COLO668 (cell line): ENCODE data around the gene CTNNA2.

Experiments used
- DNase-seq: peaks from one replicate; lab custom pipeline; 2025; ENCODE audit not compliant: unreplicated experiment; lab: John Stamatoyannopoulos, UW

CTNNA2 gene

GRCh38 chr2:80363330-80363729, 850.5 kb downstream of the CTNNA2 start:
- no peak for DNase-seq

- no peak for DNase-seq
Observed at GRCh38 chr2:80363791-80364349, 851.0 kb downstream of the CTNNA2 start.

GRCh38 chr2:80364524-80365212, 851.8 kb downstream of the CTNNA2 start:
- DNase-seq: no peak

GRCh38 chr2:80365762-80366161, 852.9 kb downstream of the CTNNA2 start:
- no peak for DNase-seq

- DNase-seq: no peak
Observed at GRCh38 chr2:80370375-80371009, 857.6 kb downstream of the CTNNA2 start.

- DNase-seq: no peak
Observed at GRCh38 chr2:80374105-80374504, 861.3 kb downstream of the CTNNA2 start.

GRCh38 chr2:80377071-80377470, 864.2 kb downstream of the CTNNA2 start:
- DNase-seq: no peak

GRCh38 chr2:80380736-80381135, 867.9 kb downstream of the CTNNA2 start:
- no peak for DNase-seq

GRCh38 chr2:80381666-80382065, 868.8 kb downstream of the CTNNA2 start:
- no peak for DNase-seq

- DNase-seq: no peak
Observed at GRCh38 chr2:80392441-80392840, 879.6 kb downstream of the CTNNA2 start.

- DNase-seq: no peak
Observed at GRCh38 chr2:80393991-80394390, 881.1 kb downstream of the CTNNA2 start.

GRCh38 chr2:80395251-80395650, 882.4 kb downstream of the CTNNA2 start:
- no peak for DNase-seq

- no peak for DNase-seq
Observed at GRCh38 chr2:80396276-80396675, 883.4 kb downstream of the CTNNA2 start.

- no peak for DNase-seq
Observed at GRCh38 chr2:80403081-80403480, 890.2 kb downstream of the CTNNA2 start.

- no peak for DNase-seq
Observed at GRCh38 chr2:80407377-80407776, 894.5 kb downstream of the CTNNA2 start.

- DNase-seq: no peak
Observed at GRCh38 chr2:80410346-80410745, 897.5 kb downstream of the CTNNA2 start.

- no peak for DNase-seq
Observed at GRCh38 chr2:80413136-80413535, 900.3 kb downstream of the CTNNA2 start.

- DNase-seq: no peak
Observed at GRCh38 chr2:80417737-80418136, 904.9 kb downstream of the CTNNA2 start.

GRCh38 chr2:80420530-80421208, 907.8 kb downstream of the CTNNA2 start:
- DNase-seq: no peak

- DNase-seq: no peak
Observed at GRCh38 chr2:80429251-80429650, 916.4 kb downstream of the CTNNA2 start.

GRCh38 chr2:80437959-80438358, 925.1 kb downstream of the CTNNA2 start:
- no peak for DNase-seq

- no peak for DNase-seq
Observed at GRCh38 chr2:80438686-80439085, 925.8 kb downstream of the CTNNA2 start.
